ENCODE measurements around the gene SLC9C1.

Gene SLC9C1

DNA sequence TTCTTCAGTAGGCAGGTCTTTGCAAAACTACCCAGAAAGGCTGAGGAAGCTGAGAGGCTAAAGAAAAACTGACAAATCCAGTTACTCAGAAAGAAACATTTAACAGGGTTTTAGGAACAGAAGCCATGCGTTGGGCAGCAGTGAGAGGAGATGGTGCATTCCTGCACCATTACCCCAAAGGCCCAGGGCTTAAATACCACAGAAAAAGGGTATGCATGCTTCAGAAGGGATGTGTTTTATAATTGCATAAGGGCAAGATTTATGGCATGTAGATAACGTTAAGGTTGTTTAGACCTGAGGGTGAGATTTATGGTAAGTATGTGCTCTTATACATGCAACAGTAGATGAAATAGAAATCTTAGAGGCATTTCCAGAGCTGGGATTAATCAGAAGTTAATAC lies 197.8 kb downstream of the SLC9C1 start:
- no peak for DNase-seq

DNA sequence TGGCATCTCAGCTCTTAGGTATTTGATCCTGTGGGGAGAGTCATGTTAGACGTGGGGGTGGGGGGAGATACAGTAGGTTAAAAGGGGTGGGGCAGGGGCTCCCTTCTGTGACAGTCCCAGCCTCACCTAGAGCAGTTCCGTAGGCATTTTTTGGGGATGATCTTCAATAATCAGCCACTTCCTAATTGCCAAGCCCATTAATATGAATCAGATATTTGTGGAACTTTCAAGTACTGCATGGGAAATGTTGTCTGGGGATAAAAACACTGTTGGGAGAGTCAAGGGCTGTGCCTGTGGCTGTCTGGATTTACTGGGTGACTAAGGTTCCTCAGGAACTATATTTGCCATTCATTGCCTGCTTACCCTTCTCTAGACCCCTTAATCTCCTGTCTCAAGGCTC lies 198.3 kb downstream of the SLC9C1 start:
- DNase-seq = no peak

DNA sequence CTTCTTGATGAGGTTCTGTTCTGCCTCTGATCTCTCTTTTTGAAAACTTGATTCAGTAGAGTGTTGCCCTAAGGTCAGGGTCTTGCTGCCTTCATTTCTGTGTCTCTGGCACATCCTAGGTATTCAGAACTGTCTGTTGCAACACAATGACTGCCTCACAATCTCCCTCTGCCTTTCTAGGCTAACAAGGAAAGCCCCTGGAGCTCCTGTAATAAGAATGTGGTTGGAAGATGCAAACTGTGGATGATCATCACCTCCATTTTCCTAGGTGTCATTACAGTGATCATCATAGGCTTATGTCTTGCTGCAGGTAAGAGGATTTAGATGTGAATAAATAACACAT lies 200.9 kb downstream of the SLC9C1 start:
- DNase-seq = no peak

DNA sequence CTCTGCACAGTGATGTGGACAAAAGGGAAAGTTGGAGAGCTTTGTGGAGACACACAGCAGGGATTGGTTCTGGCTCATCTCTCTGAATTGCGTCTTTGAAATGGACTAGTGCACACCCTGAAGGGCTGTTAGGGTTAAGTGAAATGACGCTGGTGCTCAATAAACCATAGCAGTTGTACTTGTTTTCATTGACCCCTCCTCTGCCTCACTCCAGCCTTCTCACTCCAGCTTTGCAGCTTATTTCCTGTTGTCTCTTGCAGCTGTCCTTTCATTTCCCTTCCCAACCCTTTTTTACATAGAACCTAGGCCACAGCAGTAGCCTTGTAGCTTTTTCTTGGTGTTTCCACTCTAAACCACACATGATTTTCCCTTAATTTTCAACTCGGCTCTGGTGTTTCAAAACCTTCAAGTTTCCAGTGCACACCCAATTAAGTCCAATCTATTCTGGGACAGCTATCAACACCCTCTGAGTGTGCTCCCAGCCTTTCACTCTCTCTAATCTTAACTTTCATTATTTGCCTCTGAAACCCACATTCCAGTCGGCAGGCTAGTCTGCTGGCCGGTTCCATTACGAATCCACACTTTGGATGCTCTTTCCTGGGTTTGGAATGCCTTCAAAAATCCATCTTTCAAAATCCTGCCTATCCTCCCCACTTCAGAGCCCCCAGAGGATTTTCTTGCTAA lies 201.4 kb downstream of the SLC9C1 start:
- DNase-seq = no peak

DNA sequence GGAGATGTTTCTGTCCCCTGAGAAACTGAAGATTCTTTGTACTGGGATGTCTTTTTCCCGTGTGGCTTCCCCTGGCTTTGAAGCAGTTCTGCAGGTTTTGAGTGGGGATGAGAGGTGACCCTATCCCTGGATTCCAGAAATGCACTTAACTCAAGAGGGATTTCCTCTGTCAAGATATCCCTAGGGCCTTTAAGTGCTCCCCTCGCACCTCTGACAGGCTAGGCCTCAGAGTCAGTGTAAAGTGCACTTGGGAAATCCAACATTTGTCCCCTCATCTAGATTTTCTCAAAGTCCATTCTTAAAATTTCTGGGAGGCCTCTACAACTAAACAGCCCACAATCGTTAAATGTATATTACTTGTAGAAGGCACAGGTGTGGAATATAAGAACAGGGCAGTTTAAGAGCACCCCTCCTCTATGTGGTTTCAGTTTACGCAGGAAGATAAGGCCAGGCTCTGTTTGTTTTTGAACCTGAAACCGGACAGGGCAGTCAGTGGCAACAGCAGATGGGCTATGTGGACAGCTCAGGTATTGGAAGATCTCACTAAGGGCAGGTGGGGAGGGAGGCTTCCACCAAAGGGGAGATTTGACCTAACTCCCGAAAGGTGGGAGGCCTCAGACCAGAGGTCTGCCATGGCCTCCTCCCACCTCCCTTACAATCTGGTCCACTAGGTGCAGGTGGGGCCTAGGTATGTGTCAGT lies 203.0 kb downstream of the SLC9C1 start:
- no peak for DNase-seq
